Lower lobe of right lung (tissue), 2 donors: ENCODE data around the gene C5orf47. TPM values are rescaled to one million over a fixed set of nuclear protein-coding genes. Genes with fewer than 3 reads are reported as not detected.

Experiments
- ATAC-seq, 2 donors: fragments of 200-7000 bp; cut with Tn5 transposase; one replicate each; pipeline ENCODE4 v1.9.1; 2020 to 2022; ENCODE audit warnings: mild to moderate bottlenecking in 2 of 2, moderate library complexity in 2 of 2
- DNase-seq: peaks from one replicate; pipeline ENCODE4 v3.0.0-alpha.2; 2020
- H3K27ac ChIP-seq: fragments of 200-600 bp; one replicate; pipeline ENCODE4 v1.8.0; 2022
- H3K27me3 ChIP-seq: fragments of 200-600 bp; one replicate; pipeline ENCODE4 v1.8.0; 2022; ENCODE audit warnings: low read depth
- H3K36me3 ChIP-seq: fragments of 200-600 bp; one replicate; pipeline ENCODE4 v1.8.0; 2022; ENCODE audit warnings: mild to moderate bottlenecking
- H3K4me1 ChIP-seq: fragments of 200-600 bp; one replicate; pipeline ENCODE4 v1.8.0; 2022
- H3K4me3 ChIP-seq: fragments of 200-600 bp; one replicate; pipeline ENCODE4 v1.8.0; 2022; ENCODE audit warnings: mild to moderate bottlenecking
- H3K9me3 ChIP-seq: fragments of 200-600 bp; one replicate; pipeline ENCODE4 v1.8.0; 2022
- intact Hi-C: fragments of 100-400 bp; cut with DNase I; formaldehyde crosslinking; loops from one replicate; pipeline ENCODE4 v1.11.0; 2022
- total RNA-seq: library from RNA; stranded (reverse); fragmentation: NEBNext Ultra II Directional; extraction: Animal tissue kit (Norgen Biotek cat#: 25700); gene quantifications from one replicate; pipeline ENCODE4 v1.2.1, GENCODE V29; 2021
- TF ChIP-seq, protein P1 (sequence below): fragments of 200-600 bp; IDR thresholded peaks from one replicate; pipeline ENCODE4 v1.8.0; 2022; ENCODE audit warnings: antibody characterized with exemption, mild to moderate bottlenecking
- donor health status: DM: no; HTN: yes; CAD: no; lungs with severe emphysema.

C5orf47 gene
- total RNA-seq, 1 donor from 2014 or later, result not detected

DNA sequence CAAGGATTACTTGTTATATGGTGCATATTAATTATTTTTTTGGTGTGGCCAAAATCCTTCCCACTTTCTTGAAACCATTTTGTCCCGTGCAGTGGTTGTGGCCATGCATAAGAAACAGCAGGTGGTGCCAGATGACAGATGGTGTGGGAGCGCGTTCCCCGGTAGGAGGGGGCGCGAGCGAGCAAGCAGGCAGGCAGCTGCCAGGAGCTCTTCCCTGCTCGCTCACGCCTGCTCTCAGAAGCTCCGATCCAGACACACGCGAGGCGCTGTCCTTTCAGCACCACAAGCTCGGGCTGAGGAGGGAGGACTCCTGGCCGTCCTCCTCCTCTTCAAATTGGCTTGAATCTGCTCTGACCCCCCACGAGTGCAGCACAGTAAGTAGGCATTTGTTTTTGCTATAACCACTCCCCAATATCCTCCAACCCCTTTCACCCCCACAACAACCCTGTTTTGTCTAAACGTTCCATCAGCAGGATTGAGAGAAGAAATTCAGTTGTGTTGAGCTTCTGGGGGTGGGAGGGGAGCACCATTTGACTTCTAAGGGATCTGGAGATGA is 56.6 kb downstream of the C5orf47 start, which contains the start of gene NSG2:
TSS of gene NSG2 (plus strand) at position 237 of the 556 bp plus-strand sequence. CDS start 1,050 bp downstream, outside the sequence.
- ATAC-seq, result peak; percentile 81 to 94
- TF ChIP-seq, protein P1, sequence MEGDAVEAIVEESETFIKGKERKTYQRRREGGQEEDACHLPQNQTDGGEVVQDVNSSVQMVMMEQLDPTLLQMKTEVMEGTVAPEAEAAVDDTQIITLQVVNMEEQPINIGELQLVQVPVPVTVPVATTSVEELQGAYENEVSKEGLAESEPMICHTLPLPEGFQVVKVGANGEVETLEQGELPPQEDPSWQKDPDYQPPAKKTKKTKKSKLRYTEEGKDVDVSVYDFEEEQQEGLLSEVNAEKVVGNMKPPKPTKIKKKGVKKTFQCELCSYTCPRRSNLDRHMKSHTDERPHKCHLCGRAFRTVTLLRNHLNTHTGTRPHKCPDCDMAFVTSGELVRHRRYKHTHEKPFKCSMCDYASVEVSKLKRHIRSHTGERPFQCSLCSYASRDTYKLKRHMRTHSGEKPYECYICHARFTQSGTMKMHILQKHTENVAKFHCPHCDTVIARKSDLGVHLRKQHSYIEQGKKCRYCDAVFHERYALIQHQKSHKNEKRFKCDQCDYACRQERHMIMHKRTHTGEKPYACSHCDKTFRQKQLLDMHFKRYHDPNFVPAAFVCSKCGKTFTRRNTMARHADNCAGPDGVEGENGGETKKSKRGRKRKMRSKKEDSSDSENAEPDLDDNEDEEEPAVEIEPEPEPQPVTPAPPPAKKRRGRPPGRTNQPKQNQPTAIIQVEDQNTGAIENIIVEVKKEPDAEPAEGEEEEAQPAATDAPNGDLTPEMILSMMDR, result peak; percentile 48
- intact Hi-C loops, result loop anchor here (10.0 kb wide), 1 partner anchor 269 kb away; no protein-coding TSS in a partner anchor

DNA sequence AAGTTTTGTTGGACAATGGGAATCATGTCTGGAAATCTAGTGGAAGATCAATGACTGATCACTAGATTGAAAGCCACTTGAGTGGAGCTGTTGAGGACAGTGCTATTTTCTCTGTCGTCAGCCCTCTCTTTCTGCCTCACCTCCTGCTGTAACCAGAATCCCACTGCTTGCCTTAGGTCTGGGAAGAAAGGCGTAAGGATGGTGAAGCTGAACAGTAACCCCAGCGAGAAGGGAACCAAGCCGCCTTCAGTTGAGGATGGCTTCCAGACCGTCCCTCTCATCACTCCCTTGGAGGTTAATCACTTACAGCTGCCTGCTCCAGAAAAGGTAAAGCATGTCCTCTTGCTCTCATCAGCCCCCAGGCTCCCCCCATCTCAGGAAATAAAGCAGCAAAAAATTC is 57.6 kb downstream of the C5orf47 start:
- TF ChIP-seq, protein P1, result no peak
- Histone ChIP-seq H3K9me3 (no peaks in the 10 kb centered on the region), H3K27ac (no peak overlapping the region), H3K4me1 (no peaks in the 10 kb centered on the region), H3K36me3 (no peaks in the 10 kb centered on the region), H3K4me3 (no peak overlapping the region), H3K27me3 (peaks cover 9% of the 10 kb centered on the region)
- DNase-seq, result no peak
- intact Hi-C loops, result loop anchor here (10.0 kb wide), 1 partner anchor 268 kb away; no protein-coding TSS in a partner anchor
- no peak for ATAC-seq

More for the DNA sequence above, 56.6 kb downstream of the C5orf47 start, which contains the start of gene NSG2:
- Histone ChIP-seq H3K4me3 (no peak within 1 kb of the TSS), H3K9me3 (no peaks in the 10 kb centered on the region), H3K27me3 (peaks cover 12% of the 10 kb centered on the region), H3K36me3 (no peaks in the 10 kb centered on the region), H3K27ac (no peak within 1 kb of the TSS), H3K4me1 (no peaks in the 10 kb centered on the region)
- peak; percentile 75 for DNase-seq

DNA sequence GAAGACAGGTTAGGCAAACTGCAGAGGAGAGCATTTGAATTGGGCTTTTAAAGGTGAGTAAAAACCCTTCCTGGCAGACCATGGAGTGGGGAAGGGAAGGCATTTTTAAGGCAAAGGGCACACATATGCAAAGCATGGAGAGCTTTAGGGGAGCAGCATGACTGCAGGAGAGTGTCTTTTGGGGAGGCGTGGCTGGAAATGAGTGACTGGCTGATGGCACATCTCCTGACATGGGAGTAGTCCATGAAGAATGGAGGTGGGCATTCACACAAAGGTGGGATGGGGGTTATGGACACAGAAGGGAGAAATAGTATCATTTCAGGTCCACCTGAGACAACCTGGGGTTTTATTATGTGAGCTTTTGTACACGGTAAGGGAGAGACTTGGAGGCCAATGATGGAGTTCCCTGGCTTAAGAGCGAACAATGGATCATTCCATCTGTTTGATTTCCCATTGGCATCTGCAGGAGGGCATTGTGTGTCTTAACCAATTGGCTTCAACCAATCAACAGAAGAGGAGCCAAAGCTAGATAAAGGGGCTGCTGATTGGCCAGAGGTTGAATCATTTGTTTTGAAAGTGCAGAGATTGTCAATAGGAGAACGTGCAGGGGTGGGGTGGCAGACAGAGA is 58.6 kb downstream of the C5orf47 start:
- ATAC-seq (no peak), DNase-seq (no peak)
- intact Hi-C loops, result loop anchor here (10.0 kb wide), 1 partner anchor 267 kb away; no protein-coding TSS in a partner anchor
- TF ChIP-seq, protein P1, result no peak
- no peaks in the 10 kb centered on the region for H3K36me3 ChIP-seq
- no peaks in the 10 kb centered on the region for H3K4me1 ChIP-seq
- peaks cover 5% of the 10 kb centered on the region for H3K27me3 ChIP-seq
- no peak overlapping the region for H3K27ac ChIP-seq
- H3K9me3 ChIP-seq, result no peaks in the 10 kb centered on the region
- no peak overlapping the region for H3K4me3 ChIP-seq

DNA sequence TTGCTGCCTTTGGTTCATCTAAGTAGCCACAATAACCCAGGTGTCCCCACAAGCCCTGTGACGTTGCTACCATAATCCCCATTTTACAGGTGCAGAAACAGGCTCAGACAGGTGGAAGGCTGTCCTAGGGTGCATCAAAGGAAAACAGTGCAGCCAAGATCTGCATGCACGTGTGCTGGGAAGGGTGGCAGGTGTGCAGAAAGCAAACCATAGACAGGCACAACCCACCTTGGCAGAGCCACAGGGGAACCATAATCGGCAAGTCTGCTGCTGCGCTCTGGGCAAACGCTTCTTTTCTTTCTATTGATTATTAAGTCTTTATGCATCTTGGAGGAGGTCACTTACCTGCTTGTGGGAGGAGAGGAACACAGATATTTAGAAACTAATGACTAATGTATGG is 63.7 kb downstream of the C5orf47 start:
- ATAC-seq (no peak), DNase-seq (no peak)
- Histone ChIP-seq H3K4me3 (no peak overlapping the region), H3K27me3 (no peaks in the 10 kb centered on the region), H3K27ac (no peak overlapping the region), H3K36me3 (no peaks in the 10 kb centered on the region), H3K9me3 (no peaks in the 10 kb centered on the region), H3K4me1 (no peaks in the 10 kb centered on the region)
- intact Hi-C loops, result no loop called here
- TF ChIP-seq, protein P1, result no peak

DNA sequence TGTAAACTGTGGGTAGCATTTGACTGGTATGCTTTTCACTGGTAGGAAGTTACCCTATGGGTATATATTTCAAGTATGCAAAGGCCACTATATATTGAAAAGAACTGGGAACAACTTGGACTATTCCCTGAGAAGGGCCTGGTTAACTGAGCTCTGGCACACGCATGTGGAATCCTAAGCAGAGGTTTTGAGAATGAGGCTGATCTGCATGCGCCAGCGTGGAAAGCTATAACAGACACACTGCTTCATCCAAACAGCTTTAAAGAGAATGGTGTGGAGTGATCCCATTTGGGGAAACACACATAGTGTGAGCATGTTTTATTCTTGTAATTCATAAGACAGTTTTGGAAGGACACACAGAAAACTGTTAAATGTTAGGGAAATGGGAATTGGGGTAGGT is 64.9 kb downstream of the C5orf47 start:
- TF ChIP-seq, protein P1, result no peak
- ATAC-seq (no peak), DNase-seq (no peak)
- Histone ChIP-seq H3K27me3 (no peaks in the 10 kb centered on the region), H3K9me3 (no peaks in the 10 kb centered on the region), H3K27ac (no peak overlapping the region), H3K36me3 (no peaks in the 10 kb centered on the region), H3K4me3 (no peak overlapping the region), H3K4me1 (no peaks in the 10 kb centered on the region)
- intact Hi-C loops, result no loop called here

Other genes starting within 250 kb of the C5orf47 start
- 67.5 TPM for gene CPEB4, start 100.8 kb upstream of the C5orf47 start, total RNA-seq
- gene NSG2, start 56.5 kb downstream of the C5orf47 start, total RNA-seq, result not detected